HG02884 (cell line): ENCODE measurements around the gene AVP.

Source experiments
- ATAC-seq: cut with Tn5 transposase; IDR thresholded peaks from one replicate; pipeline ENCODE4 v1.9.1; 2021; ENCODE audit warnings: mild to moderate bottlenecking, moderate library complexity; ENCODE audit not compliant: unreplicated experiment

The AVP gene

GRCh38 chr20:3051385-3052019 is 33.0 kb downstream of the AVP start:
- no peak for ATAC-seq

- ATAC-seq: no peak
Observed at GRCh38 chr20:3047486-3048419, 36.8 kb downstream of the AVP start.

GRCh38 chr20:3046677-3047462 is 37.7 kb downstream of the AVP start:
- ATAC-seq: no peak

- peak; percentile 92 for ATAC-seq
Observed at GRCh38 chr20:3045816-3046676, 38.5 kb downstream of the AVP start, which contains the start of gene MRPS26. Gene MRPS26 (plus strand): TSS chr20:3046052. CDS start chr20:3046069, 17 bp downstream.

- ATAC-seq: peak; percentile 42
Observed at GRCh38 chr20:3045042-3045815, 39.3 kb downstream of the AVP start.

- ATAC-seq: no peak
Observed at GRCh38 chr20:3044336-3044965, 40.1 kb downstream of the AVP start.

- no peak for ATAC-seq
Observed at GRCh38 chr20:3043322-3043721, 41.2 kb downstream of the AVP start, which contains the start of gene GNRH2. Gene GNRH2 (plus strand): TSS chr20:3043622. CDS start chr20:3044415, 793 bp downstream.

- no peak for ATAC-seq
Observed at GRCh38 chr20:3042625-3043024, 41.9 kb downstream of the AVP start.

- no peak for ATAC-seq
Observed at GRCh38 chr20:3041854-3042409, 42.6 kb downstream of the AVP start.

- ATAC-seq: no peak
Observed at GRCh38 chr20:3040086-3040485, 44.4 kb downstream of the AVP start.

GRCh38 chr20:3039426-3039825 is 45.1 kb downstream of the AVP start:
- ATAC-seq: no peak

- no peak for ATAC-seq
Observed at GRCh38 chr20:3038454-3038853, 46.1 kb downstream of the AVP start.

GRCh38 chr20:3037654-3038053 is 46.9 kb downstream of the AVP start:
- ATAC-seq: no peak

GRCh38 chr20:3032624-3033023 is 51.9 kb downstream of the AVP start:
- no peak for ATAC-seq
